IPS-18a (cell line): ENCODE results near the gene ARHGAP25.

Experiments
- H3K27ac ChIP-seq: one replicate; pipeline ENCODE4 v1.5.1; 2013; ENCODE audit warnings: low read length
- H3K27me3 ChIP-seq: one replicate; pipeline ENCODE4 v1.6.1; 2013; ENCODE audit warnings: mild to moderate bottlenecking, low read length; ENCODE audit not compliant: control insufficient read depth, insufficient read depth
- H3K36me3 ChIP-seq: one replicate; pipeline ENCODE4 v1.6.1; 2013; ENCODE audit warnings: low read depth, low read length; ENCODE audit not compliant: control insufficient read depth
- H3K4me1 ChIP-seq: one replicate; pipeline ENCODE4 v1.6.1; 2013; ENCODE audit warnings: low read depth, low read length; ENCODE audit not compliant: control insufficient read depth
- H3K4me3 ChIP-seq: one replicate; pipeline ENCODE4 v1.5.1; 2013; ENCODE audit warnings: low read length
- H3K9ac ChIP-seq: one replicate; pipeline ENCODE4 v1.6.1; 2013; ENCODE audit warnings: mild to moderate bottlenecking, low read length, moderate library complexity
- H3K9me3 ChIP-seq: one replicate; pipeline ENCODE4 v1.6.1; 2013; ENCODE audit warnings: low read depth, low read length; ENCODE audit not compliant: control insufficient read depth

Gene ARHGAP25

DNA sequence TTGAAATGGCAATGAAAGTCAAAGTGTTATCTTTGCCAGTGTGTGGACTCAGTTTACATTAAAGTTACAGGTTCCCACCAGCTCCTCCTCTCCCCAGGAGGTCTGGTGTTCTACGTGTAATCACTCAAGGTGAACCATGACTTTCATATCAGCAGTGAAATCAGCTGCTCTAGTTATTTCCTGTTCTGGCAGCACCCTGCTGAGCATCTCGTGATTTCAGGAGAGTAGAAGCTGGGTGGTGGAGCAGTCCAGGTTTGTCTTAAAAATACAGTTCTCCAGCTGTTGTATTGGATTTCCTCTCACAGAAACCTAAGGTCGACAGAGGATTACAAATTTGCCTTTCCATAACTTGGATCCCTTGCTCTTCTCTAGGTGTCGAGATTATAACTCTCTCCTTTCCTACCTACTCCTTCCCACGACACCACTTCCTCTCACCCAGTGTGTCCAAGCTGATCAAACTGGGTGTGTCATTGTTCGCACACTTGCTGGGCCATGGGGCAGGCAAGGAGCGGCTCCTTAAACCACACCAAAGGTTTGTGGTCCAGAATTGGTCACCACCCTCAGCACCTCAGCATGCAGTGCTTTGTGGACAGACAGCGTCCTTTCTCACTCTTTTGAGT is 13.0 kb upstream of the ARHGAP25 start:
- Histone ChIP-seq H3K36me3 (no peaks in the 10 kb centered on the region), H3K27ac (no peak overlapping the region), H3K4me3 (no peak overlapping the region), H3K4me1 (no peaks in the 10 kb centered on the region), H3K9me3 (no peaks in the 10 kb centered on the region), H3K27me3 (no peaks in the 10 kb centered on the region), H3K9ac (no peak overlapping the region)

DNA sequence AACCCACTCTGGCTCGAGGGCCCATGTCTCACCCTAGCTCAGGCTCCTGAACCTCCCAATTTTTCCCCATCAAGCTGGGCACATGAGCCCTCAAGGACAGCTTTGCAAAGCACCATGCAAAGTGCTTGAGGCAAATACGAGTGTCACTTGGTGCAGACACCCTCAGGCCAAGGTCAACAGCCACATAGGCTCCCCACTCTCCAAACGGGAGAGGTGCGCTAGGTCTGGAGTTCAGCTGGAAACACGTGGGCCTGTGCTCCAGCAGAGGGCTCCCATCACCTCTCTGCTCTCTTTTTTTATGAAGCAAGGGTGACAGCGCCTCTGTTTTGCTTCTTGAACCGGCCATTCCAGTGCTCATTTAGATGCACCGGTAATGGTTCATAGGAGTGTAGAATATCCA is 11.9 kb upstream of the ARHGAP25 start:
- no peak overlapping the region for H3K4me3 ChIP-seq
- no peak overlapping the region for H3K9ac ChIP-seq
- no peaks in the 10 kb centered on the region for H3K27me3 ChIP-seq
- no peaks in the 10 kb centered on the region for H3K4me1 ChIP-seq
- no peaks in the 10 kb centered on the region for H3K36me3 ChIP-seq
- no peaks in the 10 kb centered on the region for H3K9me3 ChIP-seq
- H3K27ac ChIP-seq = no peak overlapping the region

DNA sequence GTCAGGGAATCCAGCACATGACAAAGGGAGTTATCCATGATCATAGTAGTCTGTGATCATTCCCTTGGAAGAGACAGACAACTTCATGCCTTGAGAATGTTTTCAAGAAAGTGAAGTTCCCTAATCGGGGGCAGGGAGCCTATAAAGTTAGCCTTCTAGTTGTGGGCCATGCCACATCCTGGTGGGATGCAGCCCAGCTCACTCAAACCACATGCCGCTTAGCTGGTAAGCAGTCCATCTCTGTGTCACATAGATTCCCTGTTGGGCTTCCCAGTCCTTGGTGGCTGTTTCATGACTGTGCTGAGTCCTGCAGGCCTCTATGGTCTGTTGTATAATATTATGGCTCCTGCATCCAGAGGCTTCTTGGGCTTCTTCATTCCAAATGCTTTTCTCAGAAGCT is 11.4 kb upstream of the ARHGAP25 start:
- no peak overlapping the region for H3K27ac ChIP-seq
- H3K9ac ChIP-seq = no peak overlapping the region
- no peak overlapping the region for H3K4me3 ChIP-seq
- H3K36me3 ChIP-seq = no peaks in the 10 kb centered on the region
- H3K9me3 ChIP-seq = no peaks in the 10 kb centered on the region
- H3K4me1 ChIP-seq = no peaks in the 10 kb centered on the region
- H3K27me3 ChIP-seq = no peaks in the 10 kb centered on the region

DNA sequence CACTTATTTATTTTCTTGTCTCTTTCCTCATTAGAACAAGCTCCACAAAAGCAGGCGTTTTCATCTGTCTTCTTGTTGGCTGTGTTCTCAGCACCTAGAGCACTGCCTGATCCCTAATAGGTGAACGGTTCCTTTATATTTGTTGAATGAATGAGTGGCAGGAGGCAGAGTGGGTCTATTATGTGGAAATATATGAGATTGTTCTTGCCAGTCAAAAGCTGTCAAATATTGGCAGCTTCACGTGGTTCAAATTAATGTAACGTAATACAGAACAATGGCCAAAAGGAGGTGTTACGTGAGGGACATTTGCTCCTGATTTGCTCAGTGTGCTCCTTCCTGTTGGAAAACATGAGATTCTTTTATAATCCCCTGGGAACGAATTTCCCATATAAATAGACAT is 8.5 kb upstream of the ARHGAP25 start:
- Histone ChIP-seq H3K4me1 (no peaks in the 10 kb centered on the region), H3K27me3 (no peaks in the 10 kb centered on the region), H3K4me3 (no peak overlapping the region), H3K36me3 (no peaks in the 10 kb centered on the region), H3K9me3 (no peaks in the 10 kb centered on the region), H3K27ac (no peak overlapping the region), H3K9ac (no peak overlapping the region)

DNA sequence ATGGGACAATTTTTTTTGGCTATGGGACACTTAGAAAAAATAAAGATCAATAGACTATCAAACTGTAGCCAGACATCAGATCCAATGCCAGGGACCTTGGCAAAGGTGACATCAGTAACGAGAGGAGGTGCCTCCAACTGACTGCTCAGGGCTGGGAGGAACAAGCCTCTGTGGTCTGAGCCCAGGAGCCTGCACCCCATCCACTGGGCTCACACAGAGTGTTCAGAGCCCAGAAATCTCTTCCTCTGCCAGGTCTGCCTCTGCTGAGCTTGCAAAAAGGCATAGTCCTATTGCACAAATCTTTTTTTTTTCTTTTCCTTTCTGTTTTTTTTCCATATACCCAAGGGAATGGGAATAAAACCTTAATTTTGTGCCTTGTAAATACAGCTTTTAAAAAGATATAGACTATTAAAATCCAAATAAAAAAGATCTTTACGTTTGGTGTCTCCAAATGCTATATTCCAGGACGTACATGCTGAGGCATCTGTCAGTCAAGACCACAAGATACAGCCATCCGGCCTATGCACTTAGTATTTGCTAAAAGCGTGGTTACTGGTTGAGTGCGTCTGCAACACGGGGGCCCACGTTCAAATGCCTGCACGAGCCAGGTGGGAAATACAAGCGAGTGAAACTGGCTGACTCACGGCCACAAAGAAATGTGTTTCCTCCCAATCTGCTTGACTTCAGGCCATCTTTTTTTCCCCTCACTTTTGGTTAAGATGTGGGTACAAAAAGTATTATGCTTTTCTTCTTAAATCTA is 7.8 kb upstream of the ARHGAP25 start:
- H3K27me3 ChIP-seq = no peaks in the 10 kb centered on the region
- H3K4me3 ChIP-seq = no peak overlapping the region
- no peaks in the 10 kb centered on the region for H3K9me3 ChIP-seq
- H3K36me3 ChIP-seq = no peaks in the 10 kb centered on the region
- H3K4me1 ChIP-seq = no peaks in the 10 kb centered on the region
- H3K9ac ChIP-seq = no peak overlapping the region
- no peak overlapping the region for H3K27ac ChIP-seq

DNA sequence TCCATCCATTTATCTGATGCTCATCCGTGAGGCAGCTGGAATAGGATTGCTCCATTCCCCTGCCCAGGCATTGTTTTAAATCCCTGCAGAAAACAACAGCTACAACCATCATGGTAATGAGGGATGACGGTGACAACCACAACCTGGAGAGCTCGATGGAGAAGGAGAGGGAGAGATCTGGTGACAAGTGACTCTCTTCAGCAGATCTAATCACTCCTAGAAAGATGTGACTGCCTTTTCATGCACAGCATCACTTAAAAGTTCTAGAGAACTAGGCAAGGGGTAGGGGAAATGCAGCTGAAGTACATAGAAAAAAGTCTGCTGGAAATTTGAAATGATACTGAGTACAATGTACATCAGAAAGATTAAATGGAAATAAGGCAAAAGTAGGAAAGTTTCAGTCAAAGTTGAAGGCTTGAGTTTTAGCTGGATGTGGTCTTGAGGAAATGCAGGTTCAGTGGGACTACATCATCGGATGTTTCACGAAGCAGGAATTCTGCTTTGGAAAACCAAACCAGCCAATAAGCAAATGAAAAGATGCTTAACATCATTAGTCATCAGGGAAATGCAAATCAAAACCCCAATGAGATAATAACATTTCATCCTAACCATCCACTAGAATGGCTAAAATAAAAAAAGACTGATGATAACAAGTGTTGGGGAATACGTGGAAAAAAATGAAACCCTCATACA is 6.8 kb upstream of the ARHGAP25 start:
- H3K9me3 ChIP-seq = no peaks in the 10 kb centered on the region
- H3K4me3 ChIP-seq = no peak overlapping the region
- no peak overlapping the region for H3K9ac ChIP-seq
- no peak overlapping the region for H3K27ac ChIP-seq
- H3K36me3 ChIP-seq = no peaks in the 10 kb centered on the region
- H3K4me1 ChIP-seq = no peaks in the 10 kb centered on the region
- H3K27me3 ChIP-seq = no peaks in the 10 kb centered on the region

DNA sequence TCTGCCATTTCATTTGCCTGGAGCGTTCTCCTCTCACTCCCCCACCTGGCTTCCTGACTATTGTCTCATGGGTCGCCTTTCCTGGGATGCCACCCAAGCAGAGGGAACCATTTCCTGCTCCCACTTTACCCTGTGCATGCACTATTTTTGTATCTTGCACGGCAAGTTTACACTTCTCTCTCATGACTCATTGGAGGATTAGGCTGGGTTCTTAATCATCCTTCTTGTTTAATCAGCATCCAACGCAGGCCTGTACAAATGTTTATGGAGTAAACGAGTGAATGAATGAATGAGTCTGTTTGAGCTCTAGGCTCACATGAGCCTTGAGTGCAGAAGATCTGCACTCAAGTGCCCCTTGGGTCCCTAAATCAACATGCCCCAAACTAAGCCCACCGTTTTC is 3.8 kb upstream of the ARHGAP25 start:
- H3K4me1 ChIP-seq = no peaks in the 10 kb centered on the region
- no peak overlapping the region for H3K4me3 ChIP-seq
- H3K27ac ChIP-seq = no peak overlapping the region
- H3K27me3 ChIP-seq = no peaks in the 10 kb centered on the region
- H3K9ac ChIP-seq = no peak overlapping the region
- no peaks in the 10 kb centered on the region for H3K36me3 ChIP-seq
- no peaks in the 10 kb centered on the region for H3K9me3 ChIP-seq

DNA sequence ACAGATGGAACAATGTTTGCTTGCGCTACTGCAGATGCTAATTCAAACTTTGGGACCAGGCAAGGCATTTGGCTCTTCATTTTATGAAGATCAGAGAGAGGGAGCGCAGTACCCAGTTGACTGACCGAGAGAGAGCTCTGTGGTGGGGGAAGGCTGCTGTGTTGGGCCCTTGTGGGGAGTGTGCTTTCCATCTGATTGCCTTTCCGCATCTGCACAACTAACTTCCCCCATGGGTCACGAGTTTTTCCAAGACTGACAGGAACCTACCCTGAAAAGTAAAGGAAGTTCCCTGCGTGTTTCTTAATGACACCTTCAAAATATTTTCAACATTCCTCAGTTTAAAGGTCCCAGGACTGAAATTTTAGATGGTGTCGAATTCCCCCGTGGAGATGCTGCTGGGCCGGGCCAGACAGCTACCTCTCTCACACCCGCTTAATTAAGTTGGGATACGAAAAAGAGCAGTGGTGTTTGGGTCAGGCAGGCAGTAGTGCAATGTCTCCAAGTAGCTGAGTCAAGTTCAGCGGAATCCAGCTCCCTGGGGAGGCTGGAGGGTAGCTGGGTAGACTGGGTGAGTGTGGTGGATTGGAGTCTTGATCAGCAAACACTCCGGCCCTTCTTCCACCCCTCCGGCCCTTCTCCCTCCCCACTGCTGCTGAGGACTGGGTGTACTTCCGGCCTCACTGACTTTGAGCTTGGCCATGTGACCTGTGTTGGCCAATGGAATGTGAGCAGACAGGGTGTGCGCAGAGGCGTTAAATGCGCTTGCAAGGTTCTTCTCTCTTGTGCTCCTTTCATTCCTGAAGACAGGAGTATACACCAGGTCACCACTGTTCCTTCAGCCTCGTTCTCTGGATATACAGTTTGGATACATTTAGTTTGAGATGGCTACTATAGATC is 2.3 kb upstream of the ARHGAP25 start:
- no peak overlapping the region for H3K4me3 ChIP-seq
- no peaks in the 10 kb centered on the region for H3K27me3 ChIP-seq
- H3K9me3 ChIP-seq = no peaks in the 10 kb centered on the region
- no peak overlapping the region for H3K9ac ChIP-seq
- no peak overlapping the region for H3K27ac ChIP-seq
- no peaks in the 10 kb centered on the region for H3K4me1 ChIP-seq
- no peaks in the 10 kb centered on the region for H3K36me3 ChIP-seq

DNA sequence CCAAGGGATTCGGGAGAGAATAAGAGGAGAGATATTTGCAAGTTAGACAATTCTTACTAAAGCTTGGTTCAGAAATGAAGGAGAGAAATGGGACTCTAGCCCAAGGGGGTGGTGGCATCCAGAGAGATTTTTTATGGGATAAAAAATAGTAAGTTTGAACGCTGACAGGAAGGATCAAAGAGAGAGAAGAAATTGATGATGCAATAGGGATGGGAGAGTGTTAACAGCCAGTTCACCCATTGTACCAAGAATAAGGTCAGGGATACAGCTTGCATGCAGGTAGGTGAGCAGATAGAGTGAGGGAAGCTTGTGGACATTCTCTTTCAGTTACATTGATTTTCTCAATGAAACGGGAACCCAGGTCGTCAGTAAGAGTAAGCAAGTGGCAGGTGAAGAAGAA is 1.2 kb upstream of the ARHGAP25 start:
- no peak overlapping the region for H3K27ac ChIP-seq
- H3K36me3 ChIP-seq = no peaks in the 10 kb centered on the region
- H3K4me3 ChIP-seq = no peak overlapping the region
- H3K9me3 ChIP-seq = no peaks in the 10 kb centered on the region
- no peaks in the 10 kb centered on the region for H3K27me3 ChIP-seq
- no peak overlapping the region for H3K9ac ChIP-seq
- no peaks in the 10 kb centered on the region for H3K4me1 ChIP-seq

DNA sequence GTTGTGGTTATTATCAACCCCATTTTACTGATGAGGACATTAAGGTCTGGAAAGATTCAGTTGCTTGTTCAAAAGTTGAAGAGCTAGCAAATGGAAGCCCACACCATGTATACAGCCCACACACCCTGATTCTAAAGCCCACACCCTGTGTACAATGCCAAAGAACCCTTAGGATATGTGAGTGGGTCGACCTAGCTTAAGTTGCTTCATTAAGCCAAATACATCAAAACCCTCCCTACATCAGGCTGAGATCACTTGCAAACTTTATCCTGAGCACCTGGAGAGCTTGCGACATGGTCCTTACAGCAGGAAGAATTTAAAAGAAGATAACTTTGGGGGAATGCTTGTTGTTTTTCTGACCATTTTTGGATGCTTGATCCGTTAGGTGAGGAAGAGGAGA is 435 bp upstream of the ARHGAP25 start:
- no peak overlapping the region for H3K27ac ChIP-seq
- H3K36me3 ChIP-seq = no peaks in the 10 kb centered on the region
- H3K4me3 ChIP-seq = no peak overlapping the region
- H3K9me3 ChIP-seq = no peaks in the 10 kb centered on the region
- no peaks in the 10 kb centered on the region for H3K27me3 ChIP-seq
- H3K9ac ChIP-seq = no peak overlapping the region
- no peaks in the 10 kb centered on the region for H3K4me1 ChIP-seq

DNA sequence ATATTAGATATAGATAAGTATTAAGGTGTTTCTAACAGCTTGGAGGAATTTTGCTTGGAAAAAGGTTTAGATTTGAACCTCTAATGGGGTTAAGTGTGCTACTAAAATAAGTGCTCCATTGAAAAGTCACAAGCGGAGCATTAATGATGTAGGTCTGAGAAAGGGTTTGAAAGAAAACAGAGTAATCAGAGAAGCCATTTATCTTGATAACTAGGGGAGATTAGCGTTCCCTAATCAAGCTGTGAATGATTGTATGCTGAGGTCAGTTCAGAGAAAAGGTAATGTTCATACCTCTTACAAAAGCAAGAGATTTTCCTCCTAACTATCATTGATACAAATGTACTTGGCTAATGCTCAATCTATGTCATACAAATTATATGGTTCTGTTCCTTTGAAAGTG is 1.5 kb downstream of the ARHGAP25 start:
- Histone ChIP-seq H3K4me1 (no peaks in the 10 kb centered on the region), H3K27ac (no peak overlapping the region), H3K9ac (no peak overlapping the region)

More for the DNA sequence above, 1.5 kb downstream of the ARHGAP25 start:
- Histone ChIP-seq H3K27me3 (no peaks in the 10 kb centered on the region), H3K9me3 (no peaks in the 10 kb centered on the region), H3K36me3 (no peaks in the 10 kb centered on the region), H3K4me3 (no peak overlapping the region)
